Neuronal stem cell (in vitro differentiated cells): ENCODE results near the gene PKIB.

Experiments
- DNase-seq: peaks from one replicate; pipeline ENCODE4 v3.0.0-alpha.2; 2013; ENCODE audit warnings: low spot score
- H2AFZ ChIP-seq: one replicate; pipeline ENCODE4 v1.6.1; 2013; ENCODE audit warnings: mild to moderate bottlenecking, low read length, inconsistent platforms
- H2AK5ac ChIP-seq: 2 replicates; pipeline ENCODE4 v1.6.1; 2013; ENCODE audit warnings: low read depth, mild to moderate bottlenecking, inconsistent platforms, low read length, moderate library complexity, mixed read lengths
- H2BK120ac ChIP-seq: 2 replicates; pipeline ENCODE4 v1.6.1; 2013; ENCODE audit warnings: low read depth, mild to moderate bottlenecking, inconsistent platforms, low read length, moderate library complexity, mixed read lengths
- H2BK12ac ChIP-seq: one replicate; pipeline ENCODE4 v1.6.1; 2013; ENCODE audit warnings: low read length, inconsistent platforms
- H2BK15ac ChIP-seq: 2 replicates; pipeline ENCODE4 v1.6.1; 2013; ENCODE audit warnings: mild to moderate bottlenecking, low read length, inconsistent platforms, mixed read lengths
- H2BK5ac ChIP-seq: one replicate; pipeline ENCODE4 v1.6.1; 2013; ENCODE audit warnings: inconsistent platforms, mild to moderate bottlenecking, low read length, moderate library complexity
- H3K14ac ChIP-seq: one replicate; pipeline ENCODE4 v1.6.1; 2013; ENCODE audit warnings: low read length, inconsistent platforms
- H3K18ac ChIP-seq: 2 replicates; pipeline ENCODE4 v1.6.1; 2013; ENCODE audit warnings: low read length, inconsistent platforms
- H3K23ac ChIP-seq: 2 replicates; pipeline ENCODE4 v1.6.1; 2013; ENCODE audit warnings: low read depth, mild to moderate bottlenecking, mixed read lengths, low read length, inconsistent platforms; ENCODE audit not compliant: poor library complexity
- H3K27ac ChIP-seq: replicated peaks from 3 replicates; pipeline ENCODE4 v1.5.1; 2013; ENCODE audit warnings: low read length, inconsistent platforms
- H3K27me3 ChIP-seq, 3 experiments: 2 replicates each; pipeline ENCODE4 v1.6.1; 2013; ENCODE audit warnings: low read length in 3 of 3, mild to moderate bottlenecking in 2 of 3, inconsistent platforms in 1 of 3, low read depth in 1 of 3, mixed read lengths in 1 of 3, moderate library complexity in 1 of 3; ENCODE audit not compliant: control insufficient read depth in 3 of 3, insufficient read depth in 3 of 3
- H3K36me3 ChIP-seq, 2 donors: replicated peaks in 1 of 2; 2 replicates each; pipeline ENCODE4 v1.6.1; 2013; ENCODE audit warnings: low read length in 2 of 2; ENCODE audit not compliant: control insufficient read depth in 2 of 2, insufficient read depth in 2 of 2
- H3K4ac ChIP-seq: 2 replicates; pipeline ENCODE4 v1.6.1; 2013; ENCODE audit warnings: inconsistent platforms, mild to moderate bottlenecking, low read length, moderate library complexity
- H3K4me1 ChIP-seq, 2 donors: 1 replicate in 1 of 2; 2 replicates in 1 of 2; pipeline ENCODE4 v1.6.1; 2013; ENCODE audit warnings: low read length in 2 of 2, low read depth in 1 of 2; ENCODE audit not compliant: control insufficient read depth in 2 of 2, insufficient read depth in 1 of 2
- H3K4me2 ChIP-seq: one replicate; pipeline ENCODE4 v1.6.1; 2013; ENCODE audit warnings: mild to moderate bottlenecking, low read length, inconsistent platforms; ENCODE audit not compliant: insufficient read depth, poor library complexity, severe bottlenecking
- H3K4me3 ChIP-seq, 2 donors: 2 replicates each; pipeline ENCODE4 v1.5.1; 2013; ENCODE audit warnings: low read length in 2 of 2, mild to moderate bottlenecking in 2 of 2, inconsistent platforms in 1 of 2, moderate library complexity in 1 of 2
- H3K79me1 ChIP-seq: one replicate; pipeline ENCODE4 v1.6.1; 2013; ENCODE audit warnings: low read depth, mild to moderate bottlenecking, inconsistent platforms, low read length, moderate library complexity
- H3K9ac ChIP-seq: one replicate; pipeline ENCODE4 v1.6.1; 2013; ENCODE audit warnings: mild to moderate bottlenecking, low read depth, low read length, inconsistent platforms; ENCODE audit not compliant: poor library complexity
- H3K9me3 ChIP-seq, 2 donors: replicated peaks in 1 of 2; 2 replicates each; pipeline versions ENCODE3 to v1.6.1; 2013; ENCODE audit warnings: low read length in 2 of 2, mild to moderate bottlenecking in 2 of 2, inconsistent platforms in 1 of 2, low read depth in 1 of 2, mixed read lengths in 1 of 2, moderate library complexity in 1 of 2; ENCODE audit not compliant: control insufficient read depth in 2 of 2, insufficient read depth in 1 of 2
- H4K8ac ChIP-seq: one replicate; pipeline ENCODE4 v1.6.1; 2013; ENCODE audit warnings: low read depth, mild to moderate bottlenecking, inconsistent platforms, low read length, moderate library complexity
- H4K91ac ChIP-seq: one replicate; pipeline ENCODE4 v1.6.1; 2013; ENCODE audit warnings: low read length, low read depth, mild to moderate bottlenecking, inconsistent platforms; ENCODE audit not compliant: poor library complexity
- WGBS, 2 donors: extraction: QIAGEN DNeasy Blood & Tissue Kit; methylation state at CpG; one replicate each; pipeline ENCODE4 v1.1.7; 2013; ENCODE audit warnings: missing lambda C conversion rate in 2 of 2, mixed read lengths in 1 of 2; ENCODE audit not compliant: insufficient read length in 2 of 2, insufficient replicate concordance in 1 of 2; ENCODE audit errors: extremely low coverage in 2 of 2; 5-methylcytosine and 5-hydroxymethylcytosine counted together

The PKIB gene

GRCh38 chr6:122709922-122710512, 99.8 kb downstream of the PKIB start:
- Histone ChIP-seq H3K4me2 (no peak overlapping the region), H3K27ac (no peak overlapping the region), H3K23ac (no peak overlapping the region), H3K4me1 (peaks cover 0 to 3% of the 10 kb centered on the region in 2 donors), H2AFZ (no peak overlapping the region), H2BK12ac (no peak overlapping the region), H4K91ac (no peak overlapping the region), H3K4me3 (no peak overlapping the region), H3K4ac (no peak overlapping the region), H2AK5ac (no peak overlapping the region), H2BK15ac (no peak overlapping the region), H2BK5ac (no peak overlapping the region), H4K8ac (no peak overlapping the region), H3K9me3 (no peaks in the 10 kb centered on the region), H2BK120ac (no peak overlapping the region), H3K14ac (no peak overlapping the region), H3K79me1 (no peaks in the 10 kb centered on the region), H3K9ac (no peak overlapping the region), H3K18ac (no peak overlapping the region), H3K36me3 (no peaks in the 10 kb centered on the region), H3K27me3 (no peaks in the 10 kb centered on the region)
- no CpG with 5 or more reads among the region's 4 CpGs for WGBS, 2 donors
- DNase-seq = no peak

DNA sequence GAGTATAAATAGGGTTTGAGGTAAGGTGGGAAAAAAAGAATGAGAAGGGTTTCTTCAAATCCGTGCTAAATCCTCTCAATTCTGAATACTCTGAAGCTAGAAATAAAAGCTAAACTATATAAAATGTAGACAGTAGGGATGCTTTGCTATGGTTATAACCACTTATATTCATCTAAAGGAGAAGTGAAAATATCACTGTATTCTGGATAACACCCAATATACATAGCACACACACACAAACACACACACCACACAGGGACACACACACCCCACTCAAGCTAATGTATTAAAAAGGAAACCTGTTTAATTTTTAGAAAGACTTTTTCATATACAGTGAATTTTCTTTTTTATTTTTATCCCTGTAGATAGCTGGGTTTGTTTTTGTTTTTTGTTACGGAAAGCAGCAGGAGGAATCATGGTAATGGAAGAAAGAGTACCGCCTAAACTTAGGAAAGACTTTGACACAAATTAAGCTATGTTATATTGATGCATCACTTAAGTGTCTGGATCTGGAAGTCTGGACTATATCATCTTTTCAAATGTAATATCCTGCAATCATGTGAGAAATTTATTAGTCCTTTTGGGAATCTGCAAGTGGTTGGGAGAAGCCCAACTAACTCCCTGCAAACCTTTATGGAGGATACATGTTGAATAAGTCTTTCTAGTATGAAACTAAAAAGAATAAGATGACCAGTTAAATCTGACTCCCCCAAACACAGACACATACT, 100.9 kb downstream of the PKIB start:
- Histone ChIP-seq H3K79me1 (no peaks in the 10 kb centered on the region), H3K9me3 (no peaks in the 10 kb centered on the region), H3K23ac (no peak overlapping the region), H2BK15ac (no peak overlapping the region), H4K91ac (no peak overlapping the region), H3K4me2 (no peak overlapping the region), H3K36me3 (no peaks in the 10 kb centered on the region), H2BK5ac (no peak overlapping the region), H2BK120ac (no peak overlapping the region), H3K27ac (no peak overlapping the region), H2AK5ac (no peak overlapping the region), H2AFZ (no peak overlapping the region), H3K18ac (no peak overlapping the region), H4K8ac (no peak overlapping the region), H3K4ac (no peak overlapping the region), H3K14ac (no peak overlapping the region), H3K9ac (no peak overlapping the region), H3K4me3 (no peak overlapping the region), H3K27me3 (no peaks in the 10 kb centered on the region), H2BK12ac (no peak overlapping the region), H3K4me1 (peaks cover 0 to 3% of the 10 kb centered on the region in 2 donors)
- no peak for DNase-seq
- WGBS, 2 donors = no CpG with 5 or more reads among the region's 3 CpGs

DNA sequence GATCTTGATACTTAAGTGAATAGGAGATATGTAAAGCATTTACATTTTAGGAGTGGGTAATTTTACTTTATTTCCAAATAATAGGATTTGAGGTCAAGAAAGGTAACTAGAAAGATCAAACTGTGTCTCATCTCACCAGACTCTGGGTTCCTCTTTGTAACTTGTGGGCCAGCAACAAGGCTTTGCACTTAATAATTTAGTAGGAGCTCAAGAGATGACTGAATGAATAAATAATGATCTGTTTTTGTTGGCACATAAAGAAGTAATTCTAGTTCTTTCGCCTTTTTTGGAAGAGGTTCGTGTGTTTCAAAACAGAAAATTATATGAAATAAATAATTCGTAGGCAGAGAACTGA, 101.9 kb downstream of the PKIB start:
- H2BK15ac ChIP-seq = no peak overlapping the region
- H3K4ac ChIP-seq = no peak overlapping the region
- no peak overlapping the region for H3K4me3 ChIP-seq
- no peaks in the 10 kb centered on the region for H3K27me3 ChIP-seq
- no peak overlapping the region for H3K27ac ChIP-seq
- H3K18ac ChIP-seq = no peak overlapping the region
- no peak overlapping the region for H2BK5ac ChIP-seq
- H3K36me3 ChIP-seq = no peaks in the 10 kb centered on the region
- peaks cover 3 to 5% of the 10 kb centered on the region in 2 donors for H3K4me1 ChIP-seq
- no peak overlapping the region for H3K14ac ChIP-seq
- no peak overlapping the region for H4K8ac ChIP-seq
- H4K91ac ChIP-seq = no peak overlapping the region
- H2BK120ac ChIP-seq = no peak overlapping the region
- no peak overlapping the region for H3K9ac ChIP-seq
- no peak overlapping the region for H3K23ac ChIP-seq
- no peak overlapping the region for H3K4me2 ChIP-seq
- no peaks in the 10 kb centered on the region for H3K9me3 ChIP-seq
- no peak overlapping the region for H2BK12ac ChIP-seq
- no peaks in the 10 kb centered on the region for H3K79me1 ChIP-seq
- WGBS, 2 donors = no CpG with 5 or more reads among the region's 3 CpGs
- no peak overlapping the region for H2AFZ ChIP-seq
- DNase-seq = no peak
- H2AK5ac ChIP-seq = no peak overlapping the region

- no peak for DNase-seq
- Histone ChIP-seq H3K9me3 (no peaks in the 10 kb centered on the region), H2BK12ac (no peak overlapping the region), H3K79me1 (no peaks in the 10 kb centered on the region), H3K4me1 (peaks cover 3 to 7% of the 10 kb centered on the region in 2 donors), H3K4me3 (no peak overlapping the region), H2AK5ac (no peak overlapping the region), H3K14ac (no peak overlapping the region), H3K9ac (no peak overlapping the region), H3K27ac (no peak overlapping the region), H3K18ac (no peak overlapping the region), H2AFZ (peak overlapping the region; percentile 46), H3K23ac (no peak overlapping the region), H3K4me2 (no peak overlapping the region), H2BK120ac (no peak overlapping the region), H2BK15ac (no peak overlapping the region), H3K36me3 (no peaks in the 10 kb centered on the region), H4K91ac (no peak overlapping the region), H2BK5ac (no peak overlapping the region), H3K27me3 (no peaks in the 10 kb centered on the region), H4K8ac (no peak overlapping the region), H3K4ac (no peak overlapping the region)
- WGBS, 2 donors = no CpG with 5 or more reads among the region's 3 CpGs
Observed at GRCh38 chr6:122712448-122713137, 102.4 kb downstream of the PKIB start.
